Natural killer cell (primary cell): Measurements from ENCODE around the gene KRTAP4-3. TPM values are rescaled to one million over a fixed set of nuclear protein-coding genes. Genes with fewer than 3 reads are reported as not detected.
"Not testable (repeated sequence)": the region's sequence is repeated elsewhere in the genome, so short reads cannot be mapped to it uniquely, and the experiment has no call there.

Source experiments
- ATAC-seq, 3 donors: fragments of 150-1000 bp in 2 of 3; fragments of 200-7000 bp in 1 of 3; cut with Tn5 transposase; 1 replicate in 1 of 3; 2 replicates in 2 of 3; pipeline ENCODE4 v1.10.0; 2021; ENCODE audit warnings: mild to moderate bottlenecking in 2 of 3, moderate library complexity in 2 of 3
- DNase-seq, 2 donors: peaks; one replicate each; pipeline versions ENCODE4 v3.0.0 to v3.0.0-alpha.2; 2013 to 2021; ENCODE audit warnings: mixed read lengths in 1 of 2
- H3K27ac ChIP-seq: one replicate; pipeline ENCODE4 v1.5.1; 2013; ENCODE audit warnings: mild to moderate bottlenecking, low read length
- H3K27me3 ChIP-seq: one replicate; pipeline ENCODE4 v1.6.1; 2013; ENCODE audit warnings: low read length; ENCODE audit not compliant: control insufficient read depth, insufficient read depth
- H3K36me3 ChIP-seq: one replicate; pipeline ENCODE4 v1.6.1; 2013; ENCODE audit warnings: low read length; ENCODE audit not compliant: control insufficient read depth, insufficient read depth
- H3K4me1 ChIP-seq: one replicate; pipeline ENCODE4 v1.6.1; 2013; ENCODE audit warnings: low read length; ENCODE audit not compliant: control insufficient read depth, insufficient read depth
- H3K4me3 ChIP-seq: one replicate; pipeline ENCODE4 v1.5.1; 2013; ENCODE audit warnings: low read length
- H3K9me3 ChIP-seq: one replicate; pipeline ENCODE4 v1.6.1; 2013; ENCODE audit warnings: low read length; ENCODE audit not compliant: control insufficient read depth, insufficient read depth
- H3K27ac Mint-ChIP-seq, 2 donors: one replicate each; pipeline ENCODE4 v1.8.0; 2022; ENCODE audit warnings: mild to moderate bottlenecking in 2 of 2, mixed read lengths in 2 of 2, moderate library complexity in 1 of 2
- H3K27me3 Mint-ChIP-seq, 2 donors: one replicate each; pipeline ENCODE4 v1.8.0; 2022; ENCODE audit warnings: low read depth in 2 of 2, mixed read lengths in 2 of 2
- H3K36me3 Mint-ChIP-seq: one replicate; pipeline ENCODE4 v1.8.0; 2022; ENCODE audit warnings: mixed read lengths
- H3K4me1 Mint-ChIP-seq, 2 donors: one replicate each; pipeline ENCODE4 v1.8.0; 2022; ENCODE audit warnings: mixed read lengths in 2 of 2
- H3K4me3 Mint-ChIP-seq: one replicate; pipeline ENCODE4 v1.8.0; 2022; ENCODE audit warnings: mild to moderate bottlenecking, moderate library complexity, mixed read lengths
- H3K9me3 Mint-ChIP-seq, 2 donors: one replicate each; pipeline ENCODE4 v1.8.0; 2022; ENCODE audit warnings: mixed read lengths in 2 of 2
- WGBS: methylation state at CpG from one replicate; pipeline ENCODE4 v1.1.7; 2013; ENCODE audit warnings: missing lambda C conversion rate; ENCODE audit not compliant: insufficient coverage; 5-methylcytosine and 5-hydroxymethylcytosine counted together
- intact Hi-C: fragments of 100-400 bp; cut with micrococcal nuclease; formaldehyde crosslinking; loops from one replicate; pipeline ENCODE4 v1.14.2; 2022
- total RNA-seq, 4 donors: library from RNA; stranded (reverse); fragments of 120-200 nt in 1 of 4; gene quantifications; one replicate each; pipeline versions ENCODE4 v1.2.3 to v1.2.4, GENCODE V29; 2013 to 2022
- TF ChIP-seq, protein P1 (sequence below): fragments of 200-600 bp; IDR thresholded peaks from one replicate; pipeline ENCODE4 v1.8.0; 2022; ENCODE audit warnings: antibody characterized with exemption

KRTAP4-3 gene
- total RNA-seq, 3 donors from 2014 or later (not counting 1 experiment from before 2014, with no cell fraction given) = not detected

DNA sequence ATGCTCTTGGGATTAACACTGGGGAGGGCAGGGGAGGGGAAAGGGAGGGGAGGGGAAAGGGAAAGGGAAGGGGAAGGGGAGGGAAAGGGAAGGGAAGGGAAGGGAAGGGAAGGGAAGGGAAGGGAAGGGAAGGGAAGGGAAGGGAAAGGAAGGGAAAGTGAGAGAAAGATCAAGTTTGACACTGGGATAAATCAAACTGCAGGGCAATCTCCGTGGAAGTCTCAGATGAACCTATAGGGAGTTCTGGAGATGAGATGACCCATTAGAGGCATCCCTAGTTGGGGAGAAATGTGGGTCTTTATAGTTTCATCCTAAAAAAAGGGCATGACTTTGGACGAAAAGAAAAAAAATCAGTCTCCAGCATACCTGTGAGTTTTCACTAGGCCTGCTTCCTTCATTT is 46.3 kb downstream of the KRTAP4-3 start:
- Mint-ChIP-seq H3K4me1 (peaks cover 11 to 14% of the 10 kb centered on the region in 2 donors), H3K36me3 (no peaks in the 10 kb centered on the region), H3K27ac (no peak overlapping the region), H3K9me3 (no peaks in the 10 kb centered on the region), H3K27me3 (peaks cover 26 to 56% of the 10 kb centered on the region in 2 donors), H3K4me3 (no peak overlapping the region)
- TF ChIP-seq, protein P1, sequence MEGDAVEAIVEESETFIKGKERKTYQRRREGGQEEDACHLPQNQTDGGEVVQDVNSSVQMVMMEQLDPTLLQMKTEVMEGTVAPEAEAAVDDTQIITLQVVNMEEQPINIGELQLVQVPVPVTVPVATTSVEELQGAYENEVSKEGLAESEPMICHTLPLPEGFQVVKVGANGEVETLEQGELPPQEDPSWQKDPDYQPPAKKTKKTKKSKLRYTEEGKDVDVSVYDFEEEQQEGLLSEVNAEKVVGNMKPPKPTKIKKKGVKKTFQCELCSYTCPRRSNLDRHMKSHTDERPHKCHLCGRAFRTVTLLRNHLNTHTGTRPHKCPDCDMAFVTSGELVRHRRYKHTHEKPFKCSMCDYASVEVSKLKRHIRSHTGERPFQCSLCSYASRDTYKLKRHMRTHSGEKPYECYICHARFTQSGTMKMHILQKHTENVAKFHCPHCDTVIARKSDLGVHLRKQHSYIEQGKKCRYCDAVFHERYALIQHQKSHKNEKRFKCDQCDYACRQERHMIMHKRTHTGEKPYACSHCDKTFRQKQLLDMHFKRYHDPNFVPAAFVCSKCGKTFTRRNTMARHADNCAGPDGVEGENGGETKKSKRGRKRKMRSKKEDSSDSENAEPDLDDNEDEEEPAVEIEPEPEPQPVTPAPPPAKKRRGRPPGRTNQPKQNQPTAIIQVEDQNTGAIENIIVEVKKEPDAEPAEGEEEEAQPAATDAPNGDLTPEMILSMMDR = no peak
- Histone ChIP-seq H3K36me3 (no peaks in the 10 kb centered on the region), H3K4me3 (no peak overlapping the region), H3K9me3 (no peaks in the 10 kb centered on the region), H3K27me3 (peaks cover 6% of the 10 kb centered on the region), H3K27ac (no peak overlapping the region), H3K4me1 (peaks cover 18% of the 10 kb centered on the region)
- intact Hi-C loops = no loop called here
- WGBS = 98% methylated on average over 2 of the region's 2 CpGs
- no peak for ATAC-seq
- DNase-seq = no peak

DNA sequence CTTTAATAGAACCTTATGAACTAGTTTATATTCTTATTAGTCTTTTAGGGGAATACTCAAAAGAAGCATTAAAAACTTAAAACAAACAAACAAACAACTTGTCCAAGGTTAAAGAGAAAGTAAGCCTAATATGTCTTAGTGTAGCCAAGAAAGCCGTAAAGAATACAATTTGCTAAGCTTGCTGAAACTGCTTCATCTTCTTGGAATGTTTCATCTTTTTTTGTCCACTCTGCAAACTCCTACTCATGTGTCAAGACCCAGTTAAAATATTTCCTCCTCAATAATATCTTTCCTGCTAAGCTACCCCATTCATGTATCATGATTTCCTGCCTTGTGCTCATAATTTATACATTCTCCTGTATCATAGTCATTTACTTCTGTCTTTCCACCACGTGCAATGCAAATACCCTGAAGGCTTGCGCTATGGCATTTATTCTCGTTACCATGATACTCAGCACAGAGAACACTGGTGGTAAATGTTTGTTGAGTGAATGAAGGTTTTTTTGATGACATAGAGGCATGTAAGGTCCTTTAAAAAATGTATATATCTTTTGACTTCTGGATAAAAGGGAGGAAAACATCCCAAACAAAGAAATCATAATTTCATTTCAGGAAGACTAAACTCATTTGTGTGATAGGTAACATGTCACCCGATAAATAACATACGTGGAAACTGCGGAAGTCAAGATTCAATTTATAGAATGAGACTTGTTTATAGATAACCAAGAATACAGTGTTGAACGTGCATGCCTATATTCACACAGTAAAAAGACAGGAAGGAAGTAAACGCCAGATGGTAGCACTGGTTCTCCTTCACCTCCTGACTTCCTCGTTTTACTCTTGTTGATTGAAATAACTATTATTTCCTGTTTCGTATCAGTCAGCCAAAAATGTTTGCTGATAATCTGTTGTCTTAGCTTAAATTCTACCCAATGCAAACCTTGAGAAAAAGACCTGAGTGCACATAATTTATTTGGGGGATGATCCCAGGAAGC is 48.0 kb downstream of the KRTAP4-3 start:
- not testable (repeated sequence) for H3K4me3 ChIP-seq, H3K4me1 ChIP-seq, H3K4me3 Mint-ChIP-seq, H3K36me3 ChIP-seq, H3K9me3 ChIP-seq, H3K9me3 Mint-ChIP-seq, H3K36me3 Mint-ChIP-seq, H3K27me3 ChIP-seq, H3K27ac Mint-ChIP-seq
- peaks cover 23 to 66% of the 10 kb centered on the region in 2 donors for H3K27me3 Mint-ChIP-seq
- H3K4me1 Mint-ChIP-seq = peaks cover 11 to 14% of the 10 kb centered on the region in 2 donors
- 31% methylated on average over 6 of the region's 11 CpGs for WGBS
- H3K27ac ChIP-seq = peak overlapping the region; percentile 74
- ATAC-seq (peak in 1 of 3 donors; percentile 33), DNase-seq (peak in 1 of 2 donors; percentile 36)
- intact Hi-C loops = loop anchor here (1.0 kb wide), 1 partner anchor 22 kb away; the partner anchor contains the start of gene KRTAP4-8

DNA sequence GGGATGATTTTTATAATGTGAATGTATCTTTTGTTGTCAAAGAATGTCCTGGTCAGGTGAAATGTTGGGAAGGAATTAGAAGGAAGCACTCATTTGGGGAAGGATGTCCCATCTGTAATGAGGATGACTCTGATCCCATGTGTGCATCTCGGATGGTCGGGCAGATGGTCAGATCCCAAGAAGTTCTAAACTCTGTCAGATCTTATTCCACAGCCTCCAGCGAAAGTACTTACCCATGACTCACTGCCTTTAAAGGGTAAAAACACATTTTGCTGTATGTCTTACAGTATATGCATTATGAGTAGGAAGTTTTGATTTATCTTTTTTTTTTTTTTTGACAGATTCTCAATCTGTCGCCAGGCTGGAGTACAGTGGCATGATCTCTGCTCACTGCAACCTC is 49.3 kb downstream of the KRTAP4-3 start:
- Histone ChIP-seq H3K36me3 (no peaks in the 10 kb centered on the region), H3K9me3 (no peaks in the 10 kb centered on the region), H3K4me1 (peaks cover 7% of the 10 kb centered on the region), H3K27ac (no peak overlapping the region), H3K27me3 (no peaks in the 10 kb centered on the region), H3K4me3 (no peak overlapping the region)
- ATAC-seq (no peak), DNase-seq (no peak)
- TF ChIP-seq, protein P1 = no peak
- WGBS = 100% methylated on average over 2 of the region's 4 CpGs
- Mint-ChIP-seq H3K4me3 (no peak overlapping the region), H3K9me3 (no peaks in the 10 kb centered on the region), H3K4me1 (peaks cover 11 to 14% of the 10 kb centered on the region in 2 donors), H3K27ac (no peak overlapping the region), H3K27me3 (peaks cover 23 to 63% of the 10 kb centered on the region in 2 donors), H3K36me3 (no peaks in the 10 kb centered on the region)
- intact Hi-C loops = no loop called here

DNA sequence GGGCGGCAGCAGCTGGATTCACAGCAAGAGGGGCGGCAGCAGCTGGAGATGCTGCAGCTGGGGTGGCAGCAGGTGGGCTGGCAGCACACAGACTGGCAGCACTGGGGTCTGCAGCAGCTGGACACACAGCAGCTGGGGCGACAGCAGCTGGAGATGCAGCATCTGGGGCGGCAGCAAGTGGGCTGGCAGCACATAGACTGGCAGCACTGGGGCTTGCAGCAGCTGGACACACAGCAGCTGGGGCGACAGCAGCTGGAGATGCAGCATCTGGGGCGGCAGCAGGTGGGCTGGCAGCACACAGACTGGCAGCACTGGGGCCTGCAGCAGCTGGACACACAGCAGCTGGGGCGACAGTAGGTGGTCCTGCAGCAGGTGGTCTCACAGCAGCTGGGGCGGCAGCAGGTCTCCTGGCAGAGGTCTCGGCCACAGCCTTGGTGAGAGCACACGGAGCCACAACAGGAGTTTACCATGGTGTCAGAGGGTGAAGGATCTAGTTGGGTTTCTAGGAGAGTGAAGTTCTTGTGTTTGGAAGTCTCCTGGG is 50.1 kb downstream of the KRTAP4-3 start, which contains the start of gene KRTAP4-11:
Gene KRTAP4-11 (minus strand): TSS at position 528 of the 541 bp plus-strand sequence. CDS start 58 bp downstream, at position 470.
- H3K4me3 ChIP-seq, H3K36me3 ChIP-seq, H3K9me3 Mint-ChIP-seq, H3K4me1 ChIP-seq, DNase-seq, ATAC-seq, H3K27me3 ChIP-seq, intact Hi-C loops, H3K36me3 Mint-ChIP-seq, H3K27ac ChIP-seq, H3K9me3 ChIP-seq, H3K4me3 Mint-ChIP-seq, H3K27ac Mint-ChIP-seq: not testable (repeated sequence)
- peaks cover 18 to 57% of the 10 kb centered on the region in 2 donors for H3K27me3 Mint-ChIP-seq
- WGBS = 82% methylated on average over 10 of the region's 10 CpGs
- peaks cover 9 to 11% of the 10 kb centered on the region in 2 donors for H3K4me1 Mint-ChIP-seq

Other genes with a start within 250 kb of the KRTAP4-3 start
- gene KRT23, start 230.6 kb downstream of the KRTAP4-3 start, total RNA-seq = under 1 TPM in 1 of 3 donors, not detected in 2; 0.83 TPM
- gene KRT39, start 201.3 kb downstream of the KRTAP4-3 start, total RNA-seq = not detected
- gene KRT40, start 183.9 kb downstream of the KRTAP4-3 start, total RNA-seq = not detected
- not detected for gene KRTAP3-3, start 174.1 kb downstream of the KRTAP4-3 start, total RNA-seq
- not detected for gene KRTAP3-2, start 168.3 kb downstream of the KRTAP4-3 start, total RNA-seq
- gene KRTAP3-1, start 159.1 kb downstream of the KRTAP4-3 start, total RNA-seq = not detected
- not detected for gene KRTAP1-5, start 141.0 kb downstream of the KRTAP4-3 start, total RNA-seq
- gene KRTAP1-4, start 138.0 kb downstream of the KRTAP4-3 start, total RNA-seq = not detected
- not detected for gene KRTAP1-3, start 133.3 kb downstream of the KRTAP4-3 start, total RNA-seq
- not detected for gene KRTAP1-1, start 126.8 kb downstream of the KRTAP4-3 start, total RNA-seq
- not detected for gene KRTAP2-1, start 120.9 kb downstream of the KRTAP4-3 start, total RNA-seq
- not detected for gene KRTAP2-2, start 113.0 kb downstream of the KRTAP4-3 start, total RNA-seq
- not detected for gene KRTAP2-3, start 108.1 kb downstream of the KRTAP4-3 start, total RNA-seq
- gene KRTAP2-4, start 102.3 kb downstream of the KRTAP4-3 start, total RNA-seq = not detected
- gene KRTAP4-7, start 84.1 kb downstream of the KRTAP4-3 start, total RNA-seq = not detected
- not detected for gene KRTAP4-8, start 70.1 kb downstream of the KRTAP4-3 start, total RNA-seq
- not detected for gene KRTAP4-16, start 66.0 kb downstream of the KRTAP4-3 start, total RNA-seq
- gene KRTAP4-9, start 62.8 kb downstream of the KRTAP4-3 start, total RNA-seq = not detected
- not detected for gene KRTAP4-11, start 49.8 kb downstream of the KRTAP4-3 start, total RNA-seq
- not detected for gene KRTAP4-12, start 44.0 kb downstream of the KRTAP4-3 start, total RNA-seq
- gene KRTAP4-6, start 27.7 kb downstream of the KRTAP4-3 start, total RNA-seq = not detected
- not detected for gene KRTAP4-5, start 18.4 kb downstream of the KRTAP4-3 start, total RNA-seq
- not detected for gene KRTAP4-4, start 7.5 kb downstream of the KRTAP4-3 start, total RNA-seq
- not detected for gene KRTAP4-2, start 10.0 kb upstream of the KRTAP4-3 start, total RNA-seq
- gene KRTAP4-1, start 16.7 kb upstream of the KRTAP4-3 start, total RNA-seq = not detected
- gene KRTAP9-1, start 21.7 kb upstream of the KRTAP4-3 start, total RNA-seq = not detected
- gene KRTAP9-2, start 58.4 kb upstream of the KRTAP4-3 start, total RNA-seq = not detected
- gene KRTAP9-3, start 64.2 kb upstream of the KRTAP4-3 start, total RNA-seq = not detected
- not detected for gene KRTAP9-8, start 69.8 kb upstream of the KRTAP4-3 start, total RNA-seq
- not detected for gene KRTAP9-4, start 81.5 kb upstream of the KRTAP4-3 start, total RNA-seq
- gene KRTAP9-9, start 87.2 kb upstream of the KRTAP4-3 start, total RNA-seq = not detected
- gene KRTAP9-6, start 97.2 kb upstream of the KRTAP4-3 start, total RNA-seq = not detected
- gene KRTAP9-7, start 107.5 kb upstream of the KRTAP4-3 start, total RNA-seq = not detected
- gene KRTAP29-1, start 134.6 kb upstream of the KRTAP4-3 start, total RNA-seq = not detected
- under 1 TPM; 0.16 to 0.23 (median 0.23) TPM for gene KRTAP16-1, start 141.1 kb upstream of the KRTAP4-3 start, total RNA-seq
- gene KRTAP17-1, start 147.5 kb upstream of the KRTAP4-3 start, total RNA-seq = not detected
- not detected for gene KRT33A, start 182.6 kb upstream of the KRTAP4-3 start, total RNA-seq
- not detected for gene KRT33B, start 201.6 kb upstream of the KRTAP4-3 start, total RNA-seq
- not detected for gene KRT34, start 214.1 kb upstream of the KRTAP4-3 start, total RNA-seq
- gene KRT31, start 229.4 kb upstream of the KRTAP4-3 start, total RNA-seq = not detected